GM12872 (cell line): ENCODE results near the gene IARS2.

Experiments
- CTCF ChIP-seq: IDR thresholded peaks from 3 replicates; pipeline ENCODE4 v1.5.1; 2011; ENCODE audit warnings: low read depth, mild to moderate bottlenecking, low read length, moderate library complexity; ENCODE audit not compliant: insufficient read depth

Gene IARS2

DNA sequence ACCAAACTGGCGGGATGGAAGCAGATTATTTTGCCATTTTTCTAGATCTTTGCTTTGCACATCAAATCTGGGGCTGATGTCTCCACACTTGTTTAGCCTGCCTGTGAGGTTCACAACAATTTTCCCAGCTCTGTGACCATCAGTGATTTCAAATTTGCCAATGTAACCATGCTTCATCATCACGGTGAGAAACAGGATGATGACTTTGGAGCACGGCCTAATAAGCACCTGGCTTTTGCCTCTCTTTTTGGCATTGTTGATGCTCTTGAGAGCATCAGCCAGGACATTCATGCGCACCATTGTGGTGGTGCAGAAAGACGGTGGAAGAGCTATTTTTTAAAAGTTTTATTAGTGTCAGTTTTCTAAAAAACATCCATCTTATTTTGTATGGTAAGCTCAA lies 50.1 kb downstream of the IARS2 start:
- no peak for TF ChIP-seq CTCF

- TF ChIP-seq CTCF = no peak
Measured at GRCh38 chr1:220149742-220150141, 55.8 kb downstream of the IARS2 start.

- TF ChIP-seq CTCF = no peak
Measured at GRCh38 chr1:220151454-220151853, 57.5 kb downstream of the IARS2 start.

- no peak for TF ChIP-seq CTCF
Measured at GRCh38 chr1:220153147-220153546, 59.2 kb downstream of the IARS2 start.

- no peak for TF ChIP-seq CTCF
Measured at GRCh38 chr1:220156620-220157146, 62.8 kb downstream of the IARS2 start.

GRCh38 chr1:220157738-220158137 lies 63.8 kb downstream of the IARS2 start:
- no peak for TF ChIP-seq CTCF

- TF ChIP-seq CTCF = no peak
Measured at GRCh38 chr1:220159041-220159440, 65.1 kb downstream of the IARS2 start.
